Hepatocyte (in vitro differentiated cells): ENCODE measurements around the gene PGGHG.
"Not testable (repeated sequence)": the region's sequence is repeated elsewhere in the genome, so short reads cannot be mapped to it uniquely, and the experiment has no call there.

Experiments used
- EZH2 ChIP-seq: fragments of 200-600 bp; sonication (generic); IDR thresholded peaks from 2 replicates; pipeline ENCODE4 v1.6.1; 2016; ENCODE audit warnings: antibody characterized with exemption, mild to moderate bottlenecking, borderline replicate concordance
- EZH2phosphoT487 ChIP-seq: fragments of 200-600 bp; sonication (generic); IDR thresholded peaks from one replicate; pipeline ENCODE4 v1.6.1; 2018; ENCODE audit warnings: antibody characterized with exemption, mild to moderate bottlenecking, low read depth, moderate library complexity; ENCODE audit not compliant: unreplicated experiment, severe bottlenecking
- TF ChIP-seq, protein P1 (sequence below): fragments of 200-600 bp; sonication (generic); IDR thresholded peaks from 2 replicates; pipeline ENCODE4 v1.5.1; 2016; ENCODE audit warnings: antibody characterized with exemption, mild to moderate bottlenecking; ENCODE audit not compliant: poor library complexity

DNA sequence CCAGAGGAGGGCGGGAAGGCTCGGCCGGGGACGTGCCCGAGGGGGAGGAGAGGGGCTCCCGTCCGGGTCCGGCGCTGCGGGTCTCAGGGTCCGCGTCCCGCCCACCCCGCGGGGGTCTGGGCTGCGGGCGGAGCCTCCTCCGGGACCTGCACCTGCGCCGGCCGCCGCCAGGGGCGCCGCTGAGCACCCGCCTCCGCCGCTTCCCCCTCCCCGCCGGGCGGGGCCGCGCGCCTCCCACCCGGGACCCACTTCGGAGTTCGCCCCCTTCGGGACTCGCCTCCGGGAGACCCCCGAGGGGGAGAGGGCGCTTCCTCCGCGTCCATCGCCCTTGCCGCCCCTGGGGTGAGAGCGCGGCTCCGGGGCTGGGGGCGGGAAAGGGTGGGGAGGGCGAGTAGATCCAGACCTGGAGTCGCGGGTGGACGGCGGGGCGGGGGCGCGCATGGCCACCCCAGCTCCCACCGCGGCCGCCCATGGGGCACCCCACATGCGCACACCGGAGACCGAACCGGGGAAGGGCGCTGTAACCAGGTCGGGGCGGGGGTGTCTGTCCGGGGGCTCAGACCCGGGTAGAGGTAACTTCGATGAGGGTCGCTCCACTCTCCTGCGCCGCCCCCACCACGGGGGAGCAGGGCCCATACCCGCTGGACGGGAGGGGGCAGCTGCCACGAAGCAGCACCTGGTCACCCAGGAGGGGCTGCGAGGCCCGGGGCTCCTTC lies 29.6 kb downstream of the PGGHG start:
- TF ChIP-seq, protein P1, sequence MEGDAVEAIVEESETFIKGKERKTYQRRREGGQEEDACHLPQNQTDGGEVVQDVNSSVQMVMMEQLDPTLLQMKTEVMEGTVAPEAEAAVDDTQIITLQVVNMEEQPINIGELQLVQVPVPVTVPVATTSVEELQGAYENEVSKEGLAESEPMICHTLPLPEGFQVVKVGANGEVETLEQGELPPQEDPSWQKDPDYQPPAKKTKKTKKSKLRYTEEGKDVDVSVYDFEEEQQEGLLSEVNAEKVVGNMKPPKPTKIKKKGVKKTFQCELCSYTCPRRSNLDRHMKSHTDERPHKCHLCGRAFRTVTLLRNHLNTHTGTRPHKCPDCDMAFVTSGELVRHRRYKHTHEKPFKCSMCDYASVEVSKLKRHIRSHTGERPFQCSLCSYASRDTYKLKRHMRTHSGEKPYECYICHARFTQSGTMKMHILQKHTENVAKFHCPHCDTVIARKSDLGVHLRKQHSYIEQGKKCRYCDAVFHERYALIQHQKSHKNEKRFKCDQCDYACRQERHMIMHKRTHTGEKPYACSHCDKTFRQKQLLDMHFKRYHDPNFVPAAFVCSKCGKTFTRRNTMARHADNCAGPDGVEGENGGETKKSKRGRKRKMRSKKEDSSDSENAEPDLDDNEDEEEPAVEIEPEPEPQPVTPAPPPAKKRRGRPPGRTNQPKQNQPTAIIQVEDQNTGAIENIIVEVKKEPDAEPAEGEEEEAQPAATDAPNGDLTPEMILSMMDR, result not testable (repeated sequence)
- TF ChIP-seq EZH2, EZH2phosphoT487: not testable (repeated sequence)
